Smooth muscle cell (in vitro differentiated cells): ENCODE data around the gene HAAO. TPM values are rescaled to one million over a fixed set of nuclear protein-coding genes. Genes with fewer than 3 reads are reported as not detected.

Experiments
- DNase-seq: peaks from one replicate; lab custom pipeline; 2025; ENCODE audit not compliant: unreplicated experiment; lab: John Stamatoyannopoulos, UW
- H2AFZ ChIP-seq: fragments of 200-600 bp; sonication (generic); 2 replicates; pipeline ENCODE4 v1.6.0; 2016; ENCODE audit warnings: antibody characterized with exemption, low read depth, mild to moderate bottlenecking
- H3F3A ChIP-seq: fragments of 200-600 bp; sonication (generic); 2 replicates; pipeline ENCODE4 v1.6.0; 2017; ENCODE audit warnings: antibody characterized with exemption, low read depth
- H3K27ac ChIP-seq: fragments of 200-600 bp; sonication (generic); 2 replicates; pipeline ENCODE4 v1.5.1; 2016; ENCODE audit warnings: low read depth, mild to moderate bottlenecking
- H3K27me3 ChIP-seq: fragments of 200-600 bp; sonication (generic); 2 replicates; pipeline ENCODE4 v1.6.1; 2016; ENCODE audit warnings: low read depth, mild to moderate bottlenecking
- H3K36me3 ChIP-seq: fragments of 200-600 bp; sonication (generic); 2 replicates; pipeline ENCODE4 v1.5.1; 2016; ENCODE audit warnings: low read depth
- H3K4me1 ChIP-seq: fragments of 200-600 bp; sonication (generic); 2 replicates; pipeline ENCODE4 v1.5.1; 2016; ENCODE audit warnings: low read depth
- H3K4me2 ChIP-seq: fragments of 200-600 bp; sonication (generic); 2 replicates; pipeline ENCODE4 v1.6.0; 2016; ENCODE audit warnings: mild to moderate bottlenecking
- H3K4me3 ChIP-seq: fragments of 200-600 bp; sonication (generic); 2 replicates; pipeline ENCODE4 v1.5.1; 2016; ENCODE audit warnings: mild to moderate bottlenecking
- H3K79me2 ChIP-seq: fragments of 200-600 bp; sonication (generic); 2 replicates; pipeline ENCODE4 v1.6.0; 2016; ENCODE audit warnings: low read depth, mild to moderate bottlenecking
- H3K9ac ChIP-seq: fragments of 200-600 bp; sonication (generic); 2 replicates; pipeline ENCODE4 v1.6.0; 2016; ENCODE audit warnings: low read depth
- H3K9me3 ChIP-seq: fragments of 200-600 bp; sonication (generic); replicated peaks from 2 replicates; pipeline ENCODE4 v1.5.1; 2016; ENCODE audit warnings: low read depth
- H4K20me1 ChIP-seq: fragments of 200-600 bp; sonication (generic); 2 replicates; pipeline ENCODE4 v1.6.0; 2016; ENCODE audit warnings: low read depth
- WGBS: methylation state at CpG from one replicate; pipeline ENCODE4 v1.1.7; 2016; ENCODE audit warnings: low lambda C conversion rate; 5-methylcytosine and 5-hydroxymethylcytosine counted together
- polyA plus RNA-seq: library from polyadenylated mRNA; unstranded; fragments of >200 nt; fragmentation: Nextera tagmentation; extraction: Ambion mirVana; gene quantifications from 2 replicates; pipeline ENCODE4 v1.2.1, GENCODE V29; 2016
- total RNA-seq: library from RNA; depleted of rRNA; stranded (reverse); fragments of >200 nt; gene quantifications from 2 replicates; pipeline ENCODE4 v1.2.3, GENCODE V29; 2014
- TF ChIP-seq, protein P1 (sequence below): fragments of 200-600 bp; sonication (generic); IDR thresholded peaks from 2 replicates; pipeline ENCODE4 v1.5.1; 2017; ENCODE audit warnings: borderline replicate concordance, mild to moderate bottlenecking, antibody characterized with exemption; ENCODE audit not compliant: insufficient read depth, poor library complexity, severe bottlenecking

HAAO gene
- total and polyA plus RNA-seq, 2 experiments from 2014 or later = 4.5 to 10.3 TPM

DNA sequence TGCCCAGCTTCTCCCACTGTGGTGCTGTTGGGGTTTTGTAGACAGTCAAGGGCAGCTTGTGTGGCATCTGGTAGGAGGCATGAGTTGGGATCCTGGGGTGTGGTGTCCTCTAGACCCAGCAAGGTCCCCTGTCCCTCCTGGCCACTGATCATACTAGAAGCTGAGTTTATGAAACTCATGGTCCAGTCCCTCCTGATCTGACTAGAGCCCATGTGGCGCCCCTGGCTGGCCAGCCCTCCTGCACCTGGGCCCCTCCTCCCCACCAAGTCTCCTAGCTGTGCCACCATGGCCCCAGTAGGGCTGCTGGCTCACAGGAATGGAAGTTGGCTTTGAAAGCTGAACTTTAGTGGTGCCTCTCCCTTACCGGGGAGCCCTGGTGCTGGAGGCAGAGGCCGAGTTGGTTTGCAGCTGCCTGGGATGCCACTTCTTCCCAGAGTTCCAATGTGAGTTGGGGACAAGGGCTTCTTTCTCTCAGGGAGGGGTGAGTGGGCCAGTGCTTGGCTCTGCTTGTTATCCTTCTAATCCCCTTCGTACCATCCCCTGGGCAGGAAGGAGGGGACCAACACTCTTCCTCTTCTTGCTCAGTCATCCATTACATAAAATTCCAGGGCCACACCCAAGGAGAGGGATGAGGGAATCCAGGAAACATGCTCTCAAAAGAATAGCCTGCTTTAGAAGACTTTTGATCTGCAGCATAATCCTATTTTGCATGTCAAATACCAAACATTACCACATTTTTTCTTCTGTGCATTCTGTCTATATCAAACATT, 37.5 kb upstream of the HAAO start:
- Histone ChIP-seq H3K4me2 (no peak overlapping the region), H4K20me1 (no peaks in the 10 kb centered on the region), H3K9ac (no peak overlapping the region), H3K4me3 (no peak overlapping the region), H3K36me3 (no peaks in the 10 kb centered on the region), H3K9me3 (no peaks in the 10 kb centered on the region), H3K27ac (no peak overlapping the region), H3K27me3 (no peaks in the 10 kb centered on the region), H3K79me2 (no peaks in the 10 kb centered on the region), H3F3A (no peaks in the 10 kb centered on the region), H3K4me1 (peaks cover 6% of the 10 kb centered on the region), H2AFZ (no peak overlapping the region)
- no peak for DNase-seq
- TF ChIP-seq, protein P1, sequence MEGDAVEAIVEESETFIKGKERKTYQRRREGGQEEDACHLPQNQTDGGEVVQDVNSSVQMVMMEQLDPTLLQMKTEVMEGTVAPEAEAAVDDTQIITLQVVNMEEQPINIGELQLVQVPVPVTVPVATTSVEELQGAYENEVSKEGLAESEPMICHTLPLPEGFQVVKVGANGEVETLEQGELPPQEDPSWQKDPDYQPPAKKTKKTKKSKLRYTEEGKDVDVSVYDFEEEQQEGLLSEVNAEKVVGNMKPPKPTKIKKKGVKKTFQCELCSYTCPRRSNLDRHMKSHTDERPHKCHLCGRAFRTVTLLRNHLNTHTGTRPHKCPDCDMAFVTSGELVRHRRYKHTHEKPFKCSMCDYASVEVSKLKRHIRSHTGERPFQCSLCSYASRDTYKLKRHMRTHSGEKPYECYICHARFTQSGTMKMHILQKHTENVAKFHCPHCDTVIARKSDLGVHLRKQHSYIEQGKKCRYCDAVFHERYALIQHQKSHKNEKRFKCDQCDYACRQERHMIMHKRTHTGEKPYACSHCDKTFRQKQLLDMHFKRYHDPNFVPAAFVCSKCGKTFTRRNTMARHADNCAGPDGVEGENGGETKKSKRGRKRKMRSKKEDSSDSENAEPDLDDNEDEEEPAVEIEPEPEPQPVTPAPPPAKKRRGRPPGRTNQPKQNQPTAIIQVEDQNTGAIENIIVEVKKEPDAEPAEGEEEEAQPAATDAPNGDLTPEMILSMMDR = no peak
- 82% methylated on average over 4 of the region's 4 CpGs for WGBS

DNA sequence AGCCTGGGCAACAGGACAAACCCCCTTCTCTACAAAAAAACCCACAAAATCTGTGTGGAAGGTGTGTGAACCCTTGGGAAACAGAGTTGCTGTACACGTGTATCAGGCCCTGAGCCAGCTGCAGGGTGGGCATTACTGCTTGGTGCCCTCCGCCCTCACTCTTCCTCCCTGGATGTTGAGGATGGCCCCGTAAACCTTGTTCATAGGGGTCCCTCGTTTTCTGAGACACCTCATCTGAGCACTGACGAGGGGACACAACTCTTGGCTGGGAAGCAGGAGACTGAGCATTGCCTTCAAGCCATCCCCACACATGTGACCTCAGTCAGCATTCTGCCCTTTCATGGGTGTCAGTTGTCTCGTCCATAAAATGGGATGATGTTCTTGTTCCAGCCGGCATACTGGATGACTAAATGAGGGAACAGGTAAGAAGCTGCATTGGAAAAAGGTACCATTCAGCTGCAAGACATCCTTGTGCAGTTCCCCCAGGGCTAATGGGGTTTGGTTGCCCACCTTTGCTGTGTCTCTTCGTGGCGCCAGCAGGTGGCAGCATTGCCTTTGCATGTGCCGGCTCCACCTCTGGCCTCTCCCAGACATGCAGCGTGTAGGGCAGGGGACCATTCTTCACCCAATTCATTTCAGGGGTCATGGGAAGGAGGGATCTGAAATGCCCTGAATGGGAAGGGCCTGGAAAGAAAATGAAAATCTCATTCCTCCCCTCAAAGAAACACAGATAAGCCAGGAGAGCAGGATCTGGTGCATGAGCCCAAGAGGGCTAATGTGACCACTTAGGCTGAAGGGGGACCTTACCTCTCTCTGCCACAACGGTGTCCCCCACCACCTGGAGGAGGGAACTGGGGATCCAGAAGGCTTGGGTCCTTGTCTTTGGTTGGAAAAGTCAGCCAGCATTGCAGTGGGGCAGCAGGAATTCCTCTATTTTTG, 36.4 kb upstream of the HAAO start:
- 33% methylated on average over 12 of the region's 12 CpGs for WGBS
- H3K79me2 ChIP-seq = no peaks in the 10 kb centered on the region
- peaks cover 6% of the 10 kb centered on the region for H3K4me1 ChIP-seq
- H3K36me3 ChIP-seq = no peaks in the 10 kb centered on the region
- H2AFZ ChIP-seq = no peak overlapping the region
- H3K27ac ChIP-seq = no peak overlapping the region
- no peak overlapping the region for H3K9ac ChIP-seq
- peak; percentile 16 for DNase-seq
- H4K20me1 ChIP-seq = no peaks in the 10 kb centered on the region
- no peaks in the 10 kb centered on the region for H3K27me3 ChIP-seq
- no peak overlapping the region for H3K4me2 ChIP-seq
- H3K9me3 ChIP-seq = no peaks in the 10 kb centered on the region
- no peaks in the 10 kb centered on the region for H3F3A ChIP-seq
- TF ChIP-seq, protein P1 = peak; percentile 85
- no peak overlapping the region for H3K4me3 ChIP-seq

DNA sequence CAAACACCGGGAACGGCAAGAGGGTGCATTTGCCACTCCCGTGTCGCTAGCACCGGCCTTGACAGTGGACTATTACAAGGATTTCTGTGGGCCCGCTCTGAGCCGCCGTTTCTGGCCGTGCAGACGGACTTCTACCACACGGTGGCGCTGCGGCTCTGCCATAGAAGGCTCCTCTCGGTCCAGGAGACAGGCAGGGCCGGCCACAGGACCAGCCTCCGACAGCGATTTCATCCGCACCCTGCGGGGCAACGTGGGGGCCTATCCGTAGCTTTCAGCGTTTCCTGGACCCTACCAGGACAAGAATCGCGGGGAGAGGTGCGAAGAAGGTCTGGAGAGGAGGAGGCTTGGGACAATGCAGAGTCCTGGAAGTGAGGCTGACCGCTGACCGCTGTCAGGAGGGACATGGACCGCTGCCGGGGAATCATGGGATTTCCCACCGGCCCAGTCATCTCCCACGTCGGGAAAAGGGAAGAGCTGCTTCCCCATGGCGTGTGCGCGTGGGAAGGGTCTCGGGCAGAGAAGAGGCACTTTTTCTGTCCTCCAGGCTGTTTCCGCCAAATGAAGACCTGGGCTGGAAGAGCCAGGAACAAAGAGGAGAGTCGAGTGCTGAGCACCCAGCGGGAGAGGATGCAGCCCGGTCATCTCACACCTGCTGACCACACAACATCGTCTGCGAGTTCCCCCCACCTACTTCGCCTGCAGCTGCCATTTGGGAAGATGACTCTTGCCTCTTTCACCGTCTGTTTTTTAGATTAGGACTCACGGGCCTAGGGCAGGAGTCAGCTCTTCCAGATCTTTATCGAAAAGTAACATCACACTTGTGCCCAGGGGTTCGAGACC, 35.5 kb upstream of the HAAO start:
- H3K9me3 ChIP-seq = no peaks in the 10 kb centered on the region
- no peaks in the 10 kb centered on the region for H3K27me3 ChIP-seq
- H3K4me1 ChIP-seq = peaks cover 6% of the 10 kb centered on the region
- H3K79me2 ChIP-seq = no peaks in the 10 kb centered on the region
- TF ChIP-seq, protein P1 = peak; percentile 89
- H3K4me3 ChIP-seq = peak overlapping the region; percentile 37
- no peak overlapping the region for H3K27ac ChIP-seq
- H4K20me1 ChIP-seq = no peaks in the 10 kb centered on the region
- WGBS = 37% methylated on average over 47 of the region's 47 CpGs
- no peak overlapping the region for H2AFZ ChIP-seq
- H3F3A ChIP-seq = no peaks in the 10 kb centered on the region
- no peak overlapping the region for H3K9ac ChIP-seq
- peak overlapping the region; percentile 81 for H3K4me2 ChIP-seq
- H3K36me3 ChIP-seq = no peaks in the 10 kb centered on the region
- DNase-seq = peak; percentile 71
